A549 (cell line): Measurements from ENCODE around the gene PDF.

Source experiments
- CEBPB ChIP-seq, 2 experiments: fragments of >200 bp in 1 of 2; sonication (Bioruptor Twin) in 1 of 2; formaldehyde crosslinking in 1 of 2; IDR thresholded peaks; 2 replicates each; pipeline ENCODE4 v1.6.1; 2012 to 2016
- JUNB ChIP-seq: fragments of >200 bp; sonication (Bioruptor Twin); formaldehyde crosslinking; IDR thresholded peaks from 2 replicates; pipeline ENCODE4 v1.6.1; 2016
- KDM5A ChIP-seq: fragments of 200-600 bp; sonication (generic); IDR thresholded peaks from 2 replicates; pipeline ENCODE4 v1.6.1; 2016; ENCODE audit warnings: antibody characterized with exemption, mild to moderate bottlenecking
- POLR2A ChIP-seq: IDR thresholded peaks from 2 replicates; pipeline ENCODE4 v1.6.1; 2012; ENCODE audit warnings: mild to moderate bottlenecking, low read length
- RFX5 ChIP-seq: fragments of 450-650 bp; IDR thresholded peaks from 2 replicates; pipeline ENCODE4 v1.7.1; 2014; ENCODE audit warnings: antibody characterized with exemption, mild to moderate bottlenecking, moderate library complexity
- TF ChIP-seq, protein P1 (sequence below): fragments of >200 bp; sonication (Bioruptor Twin); formaldehyde crosslinking; IDR thresholded peaks from 3 replicates; pipeline ENCODE4 v1.5.1; 2016

DNA sequence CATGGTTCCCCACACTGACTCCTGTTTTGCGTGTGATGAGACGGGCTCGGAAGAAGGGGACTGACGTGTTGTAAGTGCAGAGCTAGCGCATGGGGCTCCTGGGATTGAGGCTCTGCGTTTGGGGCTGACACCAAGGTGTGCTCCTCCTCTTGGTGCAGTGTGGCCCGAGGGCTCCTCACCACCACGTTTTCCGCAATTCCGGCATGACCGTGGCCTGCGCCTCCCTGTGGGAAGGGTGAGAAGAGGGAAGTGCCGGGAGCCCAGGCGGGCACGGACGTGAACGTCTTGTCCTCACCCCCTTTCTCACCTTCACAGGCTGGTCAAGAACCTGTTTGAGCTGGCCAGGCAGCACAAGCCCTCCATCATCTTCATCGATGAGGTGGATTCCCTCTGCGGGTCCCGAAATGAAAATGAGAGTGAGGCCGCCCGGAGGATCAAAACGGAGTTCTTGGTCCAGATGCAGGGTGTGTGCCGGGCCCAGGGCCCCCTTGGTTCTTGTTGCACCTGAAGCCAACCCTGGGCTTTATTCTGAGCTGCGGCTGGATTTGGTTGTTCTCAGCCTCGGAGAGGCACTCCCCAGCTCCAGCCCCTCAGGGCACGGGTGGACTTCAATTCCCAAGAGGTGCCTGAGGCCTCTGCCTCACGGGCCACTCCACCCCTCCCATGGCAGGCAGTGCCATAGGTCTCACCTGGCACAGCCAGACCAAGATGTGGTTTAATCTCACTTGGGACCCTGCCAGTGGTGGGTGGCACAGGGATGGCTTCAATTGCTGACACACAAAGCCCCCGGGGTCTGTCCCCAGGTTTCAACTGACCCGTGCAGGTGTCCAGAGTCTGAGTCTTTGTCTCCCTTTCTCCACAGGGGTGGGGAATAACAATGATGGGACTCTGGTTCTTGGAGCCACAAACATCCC lies 10.3 kb downstream of the PDF start:
- TF ChIP-seq CEBPB (IDR thresholded peaks at IDR 0.05), result no peak
- TF ChIP-seq, protein P1, sequence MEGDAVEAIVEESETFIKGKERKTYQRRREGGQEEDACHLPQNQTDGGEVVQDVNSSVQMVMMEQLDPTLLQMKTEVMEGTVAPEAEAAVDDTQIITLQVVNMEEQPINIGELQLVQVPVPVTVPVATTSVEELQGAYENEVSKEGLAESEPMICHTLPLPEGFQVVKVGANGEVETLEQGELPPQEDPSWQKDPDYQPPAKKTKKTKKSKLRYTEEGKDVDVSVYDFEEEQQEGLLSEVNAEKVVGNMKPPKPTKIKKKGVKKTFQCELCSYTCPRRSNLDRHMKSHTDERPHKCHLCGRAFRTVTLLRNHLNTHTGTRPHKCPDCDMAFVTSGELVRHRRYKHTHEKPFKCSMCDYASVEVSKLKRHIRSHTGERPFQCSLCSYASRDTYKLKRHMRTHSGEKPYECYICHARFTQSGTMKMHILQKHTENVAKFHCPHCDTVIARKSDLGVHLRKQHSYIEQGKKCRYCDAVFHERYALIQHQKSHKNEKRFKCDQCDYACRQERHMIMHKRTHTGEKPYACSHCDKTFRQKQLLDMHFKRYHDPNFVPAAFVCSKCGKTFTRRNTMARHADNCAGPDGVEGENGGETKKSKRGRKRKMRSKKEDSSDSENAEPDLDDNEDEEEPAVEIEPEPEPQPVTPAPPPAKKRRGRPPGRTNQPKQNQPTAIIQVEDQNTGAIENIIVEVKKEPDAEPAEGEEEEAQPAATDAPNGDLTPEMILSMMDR, result no peak
- no peak for TF ChIP-seq RFX5
- no peak for TF ChIP-seq POLR2A
- no peak for TF ChIP-seq JUNB
- no peak for TF ChIP-seq KDM5A
